Ishikawa (cell line): ENCODE results near the gene GNPTAB.

Source experiments
- CEBPB ChIP-seq: IDR thresholded peaks from 2 replicates; pipeline ENCODE4 v1.6.1; 2012
- EP300 ChIP-seq: IDR thresholded peaks from 2 replicates; pipeline ENCODE4 v1.6.1; 2012; ENCODE audit warnings: borderline replicate concordance
- TAF1 ChIP-seq: IDR thresholded peaks from 2 replicates; pipeline ENCODE4 v1.6.1; 2012; ENCODE audit warnings: low read depth, mild to moderate bottlenecking

DNA sequence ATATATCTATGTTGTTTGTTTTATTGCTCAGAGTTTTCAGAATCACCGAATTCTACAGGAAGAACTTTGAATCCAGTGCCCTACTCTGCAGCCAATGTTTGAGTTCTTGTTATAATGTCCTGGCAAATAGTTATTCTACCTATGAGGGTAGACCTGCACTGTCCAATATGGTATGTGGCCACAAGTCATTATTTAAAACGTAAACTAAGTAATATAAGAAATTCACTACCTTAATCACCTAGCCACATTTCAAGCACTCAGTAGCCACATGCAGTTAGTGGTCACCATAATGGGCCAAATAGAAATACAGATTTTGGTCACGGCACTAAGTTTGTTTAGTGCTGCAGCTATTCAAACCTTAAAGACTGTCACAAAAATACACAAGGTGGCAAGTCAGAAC is 26.4 kb downstream of the GNPTAB start:
- TF ChIP-seq CEBPB (no peak), TAF1 (no peak), EP300 (no peak)
